GM21576 (cell line): ENCODE data around the gene NUP188.

Source experiments
- ATAC-seq: cut with Tn5 transposase; IDR thresholded peaks from one replicate; pipeline ENCODE4 v1.9.1; 2021; ENCODE audit warnings: mild to moderate bottlenecking, moderate library complexity; ENCODE audit not compliant: unreplicated experiment

Gene NUP188

DNA sequence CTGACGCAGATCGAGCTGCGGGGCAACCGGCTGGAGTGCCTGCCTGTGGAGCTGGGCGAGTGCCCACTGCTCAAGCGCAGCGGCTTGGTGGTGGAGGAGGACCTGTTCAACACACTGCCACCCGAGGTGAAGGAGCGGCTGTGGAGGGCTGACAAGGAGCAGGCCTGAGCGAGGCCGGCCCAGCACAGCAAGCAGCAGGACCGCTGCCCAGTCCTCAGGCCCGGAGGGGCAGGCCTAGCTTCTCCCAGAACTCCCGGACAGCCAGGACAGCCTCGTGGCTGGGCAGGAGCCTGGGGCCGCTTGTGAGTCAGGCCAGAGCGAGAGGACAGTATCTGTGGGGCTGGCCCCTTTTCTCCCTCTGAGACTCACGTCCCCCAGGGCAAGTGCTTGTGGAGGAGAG, 31.3 kb upstream of the NUP188 start:
- no peak for ATAC-seq

DNA sequence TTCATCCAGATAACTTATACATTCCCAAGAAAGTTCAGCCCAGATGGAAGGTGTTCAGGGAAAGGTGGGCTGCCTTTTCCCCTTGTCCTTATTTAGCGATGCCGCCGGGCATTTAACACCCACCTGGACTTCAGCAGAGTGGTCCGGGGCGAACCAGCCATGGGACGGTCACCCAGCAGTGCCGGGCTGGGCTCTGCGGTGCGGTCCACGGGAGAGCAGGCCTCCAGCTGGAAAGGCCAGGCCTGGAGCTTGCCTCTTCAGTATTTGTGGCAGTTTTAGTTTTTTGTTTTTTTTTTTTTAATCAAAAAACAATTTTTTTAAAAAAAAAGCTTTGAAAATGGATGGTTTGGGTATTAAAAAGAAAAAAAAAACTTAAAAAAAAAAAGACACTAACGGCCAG, 30.8 kb upstream of the NUP188 start:
- no peak for ATAC-seq

DNA sequence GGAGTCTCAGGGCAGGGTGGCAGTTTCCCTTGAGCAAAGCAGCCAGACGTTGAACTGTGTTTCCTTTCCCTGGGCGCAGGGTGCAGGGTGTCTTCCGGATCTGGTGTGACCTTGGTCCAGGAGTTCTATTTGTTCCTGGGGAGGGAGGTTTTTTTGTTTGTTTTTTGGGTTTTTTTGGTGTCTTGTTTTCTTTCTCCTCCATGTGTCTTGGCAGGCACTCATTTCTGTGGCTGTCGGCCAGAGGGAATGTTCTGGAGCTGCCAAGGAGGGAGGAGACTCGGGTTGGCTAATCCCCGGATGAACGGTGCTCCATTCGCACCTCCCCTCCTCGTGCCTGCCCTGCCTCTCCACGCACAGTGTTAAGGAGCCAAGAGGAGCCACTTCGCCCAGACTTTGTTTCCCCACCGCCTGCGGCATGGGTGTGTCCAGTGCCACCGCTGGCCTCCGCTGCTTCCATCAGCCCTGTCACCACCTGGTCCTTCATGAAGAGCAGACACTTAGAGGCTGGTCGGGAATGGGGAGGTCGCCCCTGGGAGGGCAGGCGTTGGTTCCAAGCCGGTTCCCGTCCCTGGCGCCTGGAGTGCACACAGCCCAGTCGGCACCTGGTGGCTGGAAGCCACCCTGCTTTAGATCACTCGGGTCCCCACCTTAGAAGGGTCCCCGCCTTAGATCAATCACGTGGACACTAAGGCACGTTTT, 30.2 kb upstream of the NUP188 start:
- no peak for ATAC-seq

DNA sequence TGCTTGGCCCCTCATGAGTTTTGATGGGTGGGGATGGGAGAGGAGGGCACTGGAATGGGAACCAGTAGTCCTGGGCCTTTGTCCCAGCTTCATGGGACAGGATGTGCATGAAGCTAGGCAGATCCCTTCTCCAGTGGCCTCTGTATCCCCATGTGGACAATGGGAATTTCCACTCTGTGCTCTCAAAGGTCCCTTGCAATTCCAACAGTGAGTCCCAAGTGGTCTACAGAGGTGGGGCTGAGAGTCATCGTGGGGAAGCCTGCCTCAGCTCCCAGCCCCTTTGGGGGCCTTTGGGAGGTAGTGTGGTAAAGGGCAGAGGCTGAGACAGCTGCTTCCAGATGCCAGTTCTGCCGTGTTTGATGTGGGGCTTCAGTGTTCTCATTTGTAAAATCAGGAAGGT, 28.6 kb upstream of the NUP188 start:
- no peak for ATAC-seq

DNA sequence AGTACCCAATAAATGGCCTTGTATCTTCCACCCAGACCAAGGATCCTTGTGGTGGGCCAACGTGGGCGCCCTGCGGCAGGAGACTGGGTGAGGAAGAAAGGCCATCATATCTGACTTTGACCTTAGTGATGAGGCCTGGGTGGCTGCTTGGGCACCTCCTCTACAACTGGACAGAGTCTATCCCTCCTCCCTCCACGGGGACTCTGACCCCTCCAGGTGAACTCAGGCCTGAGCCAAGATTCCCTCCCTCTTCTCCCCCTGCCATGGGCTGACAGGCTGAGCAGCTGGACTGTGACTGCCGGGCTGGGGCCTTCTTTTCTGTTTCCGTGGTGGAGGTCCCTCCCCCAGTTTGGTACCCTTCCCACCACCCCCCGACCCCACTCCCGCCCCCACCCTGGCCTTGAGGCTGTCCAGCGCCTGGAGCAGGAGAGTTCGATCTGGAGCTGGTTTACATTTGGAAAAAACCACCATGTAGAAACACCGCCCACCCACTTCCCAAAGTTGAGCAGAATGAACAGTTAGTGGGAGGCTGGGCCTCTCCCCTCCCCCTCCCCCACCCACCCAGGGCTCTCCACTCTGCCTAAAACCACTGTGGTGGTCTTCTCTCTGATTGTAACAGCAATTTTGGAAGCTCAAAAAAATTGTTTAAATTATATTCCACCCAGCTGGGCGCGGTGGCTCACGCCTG, 28.0 kb upstream of the NUP188 start:
- ATAC-seq = no peak

DNA sequence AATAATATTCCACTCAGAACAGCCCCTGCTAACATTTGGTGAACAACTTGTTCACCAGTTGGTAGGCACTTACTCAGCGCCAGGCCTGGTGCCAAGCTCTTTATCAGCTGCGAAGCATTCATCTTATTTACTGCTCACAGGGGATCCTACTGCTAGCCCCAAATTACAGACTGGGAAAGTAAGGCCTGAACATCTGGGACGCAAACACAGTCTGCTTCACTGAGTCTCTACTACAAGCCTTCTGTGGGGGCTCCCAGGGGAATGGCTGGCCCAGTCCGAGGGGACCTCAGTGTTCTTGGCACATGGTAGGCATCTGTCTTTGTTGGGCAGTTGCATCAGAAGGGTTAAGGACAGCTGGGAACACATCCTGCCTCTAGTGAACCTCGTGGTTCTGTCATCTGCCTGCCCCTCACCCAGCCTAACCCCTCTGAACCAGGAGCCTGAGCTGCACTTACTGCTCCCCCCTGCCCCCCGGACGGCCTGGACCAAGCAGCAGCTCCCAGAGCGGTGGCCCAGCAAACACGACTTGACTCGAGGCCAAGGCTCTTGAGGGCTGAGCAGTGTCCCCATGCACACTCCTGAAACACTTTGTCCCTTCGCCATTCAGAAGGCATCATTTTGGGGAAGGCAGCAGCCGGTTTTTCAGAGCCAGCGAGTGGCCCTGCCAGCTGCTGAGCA, 27.0 kb upstream of the NUP188 start, which contains the start of gene PHYHD1:
Gene PHYHD1, plus strand, starts transcription at position 602 of the 678 bp plus-strand sequence. CDS start 1,342 bp downstream, outside the sequence.
- ATAC-seq = no peak

DNA sequence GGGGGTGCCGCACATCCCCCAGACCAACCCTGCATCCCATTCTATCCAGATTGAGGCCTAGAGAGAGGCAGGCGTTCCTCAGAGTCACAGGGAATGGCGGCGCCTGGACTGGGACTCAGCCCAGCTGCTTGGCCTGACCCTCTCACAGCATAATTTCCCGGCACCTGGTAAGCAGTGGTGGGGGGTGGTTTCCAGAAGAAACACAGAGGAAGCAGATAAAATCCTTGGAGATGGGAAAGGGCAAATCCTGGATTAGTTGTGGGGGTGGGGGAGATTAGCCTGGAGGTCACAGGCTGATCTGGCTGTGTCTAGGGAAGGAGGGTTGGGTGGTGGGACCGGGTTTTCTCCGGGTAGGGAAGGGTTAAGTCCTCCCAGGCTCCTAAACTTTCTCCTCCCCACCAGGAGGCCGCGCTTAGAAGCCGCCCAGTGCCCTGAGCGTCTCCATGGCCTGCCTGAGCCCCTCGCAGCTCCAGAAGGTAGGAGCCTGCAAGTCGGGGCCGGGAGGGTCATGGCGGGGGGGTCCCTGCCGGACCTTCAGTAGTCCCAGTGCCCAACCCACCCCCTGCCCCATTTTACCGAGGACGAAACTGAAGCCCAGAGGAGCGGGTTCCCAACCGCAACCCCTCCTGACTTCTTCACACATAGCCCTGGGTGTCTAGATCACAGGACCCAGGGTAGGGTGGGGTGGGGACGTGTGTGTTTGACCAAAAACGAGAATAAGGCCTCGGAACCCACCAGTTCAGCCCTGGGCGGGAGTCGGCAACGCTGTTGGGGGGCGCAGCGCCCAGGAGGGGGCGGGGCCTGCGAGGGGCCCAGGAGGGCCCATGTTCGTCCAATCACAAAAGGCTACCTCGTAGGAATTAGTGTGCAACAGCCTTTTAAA, 25.4 kb upstream of the NUP188 start:
- no peak for ATAC-seq

DNA sequence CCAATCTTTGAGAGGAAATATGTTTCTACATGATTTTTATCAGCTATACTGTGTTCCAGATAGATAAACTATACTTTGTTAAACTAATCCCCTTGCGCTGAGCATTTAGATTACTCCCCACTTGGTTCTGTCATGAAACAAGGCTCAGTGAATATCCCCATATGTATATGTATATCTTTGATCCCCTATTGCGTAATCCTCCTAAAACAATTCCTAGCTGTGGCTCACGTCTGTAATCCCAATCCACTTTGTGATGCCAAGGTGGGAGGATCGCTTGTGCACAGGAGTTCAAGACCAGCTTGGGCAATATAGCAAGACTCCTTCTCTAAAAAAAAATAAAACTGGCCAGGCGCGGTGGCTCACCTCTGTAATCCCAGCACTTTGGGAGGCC, 24.0 kb upstream of the NUP188 start:
- no peak for ATAC-seq

DNA sequence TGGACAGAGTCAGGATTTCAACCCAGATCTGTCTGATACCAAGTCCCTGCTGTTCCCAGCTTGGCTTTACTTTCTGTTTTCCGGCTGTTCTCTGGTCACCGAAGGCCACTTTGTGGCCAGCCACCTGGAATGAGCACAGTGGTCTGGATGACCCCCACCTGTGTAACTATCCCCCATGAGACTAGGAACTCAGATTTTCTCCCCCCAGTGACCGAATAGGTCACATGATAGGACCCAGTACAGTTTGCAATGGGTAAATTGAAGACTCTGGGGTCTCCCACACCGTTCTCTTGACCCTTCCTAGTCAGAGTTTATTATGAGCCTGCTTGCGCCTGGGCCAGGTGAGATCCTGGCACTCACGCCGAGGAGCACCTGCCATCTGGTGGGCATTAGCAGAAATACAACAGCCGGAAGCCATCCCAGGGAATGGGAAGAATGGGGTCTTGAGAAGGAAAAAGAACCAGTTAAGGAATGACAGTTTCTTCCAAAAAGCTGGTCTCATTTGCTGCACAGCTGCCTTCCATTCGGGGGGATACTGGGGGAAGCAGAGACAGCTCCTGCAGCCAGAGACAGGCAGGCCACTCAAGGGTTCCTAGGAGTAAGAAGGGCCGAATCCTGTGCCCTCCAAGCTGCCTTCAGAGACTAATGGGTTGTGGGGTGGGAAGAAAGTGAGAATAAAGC, 19.6 kb upstream of the NUP188 start:
- ATAC-seq = no peak

DNA sequence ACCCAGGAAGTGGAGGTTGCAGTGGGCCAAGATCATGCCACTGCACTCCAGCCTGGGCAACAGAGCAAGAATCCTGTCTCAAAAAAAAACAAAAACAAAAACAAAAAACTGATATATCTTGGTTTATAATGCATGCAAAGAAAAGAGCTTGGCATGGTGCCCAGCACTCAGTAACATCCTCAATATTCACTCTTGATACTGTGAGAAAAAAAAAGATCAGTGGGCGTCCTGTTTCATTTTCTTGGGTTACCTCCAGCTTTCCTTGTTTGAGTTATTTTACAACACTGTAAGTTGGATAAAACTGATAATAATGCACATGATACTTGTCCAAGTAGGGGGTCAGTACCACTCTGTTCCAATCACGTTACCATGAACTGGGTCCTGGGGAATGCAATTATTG, 18.9 kb upstream of the NUP188 start:
- no peak for ATAC-seq

DNA sequence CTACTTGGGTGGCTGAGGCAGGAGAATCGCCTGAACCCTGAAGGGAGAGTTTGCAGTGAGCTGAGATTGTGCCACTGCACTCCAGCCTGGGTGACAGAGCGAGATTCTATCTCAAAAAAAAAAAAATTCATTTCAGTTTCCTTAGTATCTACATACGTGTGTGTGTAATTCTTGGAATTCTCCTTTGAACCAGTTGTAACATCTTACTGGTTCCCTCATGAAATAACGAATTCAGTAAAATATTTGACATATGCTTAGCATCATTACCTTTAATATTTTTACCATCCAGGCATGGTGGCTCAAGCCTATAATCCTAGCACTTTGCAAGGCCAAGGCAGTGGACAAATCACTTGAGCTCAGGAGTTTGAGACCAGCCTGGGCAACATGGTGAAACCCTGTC, 17.9 kb upstream of the NUP188 start:
- ATAC-seq = no peak

DNA sequence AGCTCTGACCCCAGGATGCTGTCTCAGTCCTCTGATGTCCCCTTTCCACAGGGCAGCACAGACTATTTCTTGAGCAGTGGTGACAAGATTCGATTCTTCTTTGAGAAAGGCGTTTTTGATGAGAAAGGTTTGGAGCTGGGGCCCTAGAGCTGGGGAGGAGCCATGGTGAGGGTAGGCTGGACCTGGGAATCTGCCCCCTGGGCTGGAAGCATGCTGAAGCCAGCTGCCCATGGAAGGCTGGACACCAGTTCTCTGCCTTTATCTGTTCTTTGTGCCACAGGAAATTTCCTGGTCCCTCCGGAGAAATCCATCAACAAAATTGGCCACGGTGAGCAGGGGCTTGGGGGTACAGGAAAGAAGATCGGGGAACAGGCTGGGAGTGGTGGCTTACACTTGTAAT, 13.8 kb upstream of the NUP188 start:
- ATAC-seq = no peak

DNA sequence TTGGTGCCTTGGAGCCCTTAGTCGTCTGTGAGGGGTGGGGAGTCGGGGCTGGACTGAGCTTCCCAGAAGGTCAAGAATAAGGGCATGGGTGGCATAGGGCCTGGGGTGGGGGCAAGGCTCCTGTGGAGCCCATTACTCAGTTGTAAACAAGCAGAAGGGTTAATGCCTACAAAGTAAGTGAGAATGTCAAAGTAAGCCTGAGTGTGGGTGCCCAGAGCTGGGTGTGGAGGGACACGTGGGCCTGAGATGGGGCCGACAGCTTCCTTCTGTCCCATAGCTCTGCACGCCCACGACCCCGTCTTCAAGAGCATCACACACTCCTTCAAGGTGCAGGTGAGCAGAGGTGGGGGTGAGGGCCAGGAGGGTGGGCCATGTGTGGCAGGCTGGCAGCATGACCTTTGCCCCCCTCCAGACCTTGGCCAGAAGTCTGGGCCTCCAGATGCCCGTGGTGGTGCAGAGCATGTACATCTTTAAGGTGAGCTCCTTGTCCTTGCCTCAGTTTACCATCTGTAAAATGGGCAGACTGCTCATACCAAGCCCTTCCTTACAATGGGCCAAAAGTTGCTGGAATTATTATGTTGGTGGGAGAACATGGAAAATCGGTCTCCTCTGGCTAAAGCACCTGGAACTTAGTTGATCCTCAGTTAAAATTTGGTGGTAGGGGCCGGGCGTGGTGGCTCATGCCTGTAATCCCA, 11.2 kb upstream of the NUP188 start:
- ATAC-seq = no peak

DNA sequence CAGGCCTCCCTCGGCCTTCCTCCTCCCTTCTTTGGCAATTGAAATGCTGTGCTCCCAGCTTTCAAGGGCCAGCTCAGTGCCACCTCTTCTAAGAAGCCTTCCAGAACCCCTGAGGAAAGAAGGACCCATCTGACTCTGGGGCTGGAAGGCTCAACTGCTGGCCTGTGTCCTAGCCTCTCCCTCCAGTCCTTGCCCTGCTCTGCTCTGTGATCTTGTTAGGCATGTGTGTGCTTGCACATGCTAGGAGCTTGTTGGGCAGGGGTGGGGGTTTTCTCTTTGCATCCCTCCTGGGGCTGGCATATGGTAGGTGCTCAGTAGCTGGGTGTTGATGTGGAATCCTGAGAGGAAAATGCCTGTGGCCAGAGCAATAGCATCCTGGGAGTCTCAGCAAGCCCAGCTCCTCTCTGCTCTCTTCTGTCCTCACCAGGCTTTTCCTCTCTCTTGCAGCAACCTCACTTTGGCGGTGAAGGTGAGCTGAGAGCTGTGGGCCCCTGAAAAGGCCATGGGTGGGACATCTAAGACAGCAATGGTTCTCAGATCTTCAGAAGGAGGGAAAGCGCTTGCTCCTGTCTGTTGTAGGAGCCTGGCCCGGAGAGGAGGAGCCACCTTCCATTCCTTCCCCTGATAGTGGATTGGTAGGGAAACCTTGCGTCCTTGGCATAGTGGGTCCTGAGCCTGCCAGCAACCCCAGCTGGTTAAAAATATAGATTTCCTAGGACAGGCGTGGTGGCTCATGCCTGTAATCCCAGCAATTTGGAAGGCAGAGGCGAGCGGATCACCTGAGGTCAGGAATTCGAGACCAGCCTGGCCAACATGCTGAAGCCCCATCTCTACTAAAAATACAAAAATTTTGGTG, 10.0 kb upstream of the NUP188 start:
- ATAC-seq = no peak

DNA sequence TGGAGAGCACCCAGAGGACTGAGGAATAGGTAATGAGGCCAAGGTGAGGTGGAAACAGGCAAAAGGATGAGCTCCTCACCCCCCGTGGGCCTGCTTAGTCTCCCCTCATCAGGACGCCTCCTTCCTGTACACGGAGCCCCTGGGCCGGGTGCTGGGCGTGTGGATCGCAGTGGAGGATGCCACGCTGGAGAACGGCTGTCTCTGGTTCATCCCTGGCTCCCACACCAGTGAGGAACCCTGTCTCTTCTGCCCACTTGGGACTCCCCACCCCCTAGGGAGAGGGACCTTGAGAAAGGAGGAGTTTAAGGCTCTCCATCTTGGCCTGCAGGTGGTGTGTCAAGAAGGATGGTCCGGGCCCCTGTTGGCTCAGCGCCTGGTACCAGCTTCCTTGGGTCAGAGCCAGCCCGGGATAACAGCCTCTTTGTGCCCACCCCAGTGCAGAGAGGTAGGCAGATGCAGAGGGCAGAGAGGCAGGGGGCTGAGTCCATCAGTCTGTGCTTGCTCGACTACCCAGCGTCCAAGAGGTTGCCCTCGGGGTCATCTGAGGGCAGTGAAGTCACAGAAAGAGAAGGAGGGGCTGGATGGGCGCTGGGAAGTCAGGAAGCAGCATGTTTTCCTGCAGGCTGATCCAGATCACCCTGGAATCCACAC, 7.1 kb upstream of the NUP188 start:
- ATAC-seq = no peak

DNA sequence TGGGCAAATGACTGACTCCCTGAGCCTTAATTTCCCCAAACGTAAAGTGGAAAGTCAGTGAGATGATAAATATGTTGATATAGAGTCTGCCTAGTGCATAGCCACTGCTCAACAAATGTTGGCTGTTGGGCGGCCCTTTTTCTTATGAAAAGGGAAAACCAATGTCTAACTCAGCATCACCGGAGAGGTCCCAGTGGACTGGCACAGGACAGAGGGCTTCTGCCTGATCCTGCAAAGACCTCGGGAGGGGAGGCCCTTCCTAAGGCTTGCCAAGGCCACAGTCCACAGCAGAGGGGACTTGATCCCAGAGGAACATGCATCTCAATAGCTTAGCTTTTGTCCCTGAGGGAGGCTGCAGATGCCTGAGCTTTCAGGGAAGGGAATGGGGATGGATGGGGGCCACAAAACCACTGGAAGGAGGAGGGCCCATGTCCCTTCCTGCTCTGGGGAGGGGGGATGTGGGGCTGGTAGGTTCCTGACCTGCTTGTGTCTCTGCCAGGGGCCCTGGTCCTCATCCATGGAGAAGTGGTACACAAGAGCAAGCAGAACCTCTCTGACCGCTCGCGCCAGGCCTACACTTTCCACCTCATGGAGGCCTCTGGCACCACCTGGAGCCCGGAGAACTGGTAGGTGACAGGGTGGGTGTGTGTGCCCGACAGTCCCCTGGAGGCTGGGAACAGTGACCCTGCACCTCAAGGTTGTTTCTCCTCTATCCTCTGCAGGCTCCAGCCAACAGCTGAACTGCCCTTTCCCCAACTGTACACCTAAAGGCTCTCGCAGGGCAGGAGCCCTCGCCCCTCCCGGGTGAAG, 6.3 kb upstream of the NUP188 start:
- ATAC-seq = no peak

DNA sequence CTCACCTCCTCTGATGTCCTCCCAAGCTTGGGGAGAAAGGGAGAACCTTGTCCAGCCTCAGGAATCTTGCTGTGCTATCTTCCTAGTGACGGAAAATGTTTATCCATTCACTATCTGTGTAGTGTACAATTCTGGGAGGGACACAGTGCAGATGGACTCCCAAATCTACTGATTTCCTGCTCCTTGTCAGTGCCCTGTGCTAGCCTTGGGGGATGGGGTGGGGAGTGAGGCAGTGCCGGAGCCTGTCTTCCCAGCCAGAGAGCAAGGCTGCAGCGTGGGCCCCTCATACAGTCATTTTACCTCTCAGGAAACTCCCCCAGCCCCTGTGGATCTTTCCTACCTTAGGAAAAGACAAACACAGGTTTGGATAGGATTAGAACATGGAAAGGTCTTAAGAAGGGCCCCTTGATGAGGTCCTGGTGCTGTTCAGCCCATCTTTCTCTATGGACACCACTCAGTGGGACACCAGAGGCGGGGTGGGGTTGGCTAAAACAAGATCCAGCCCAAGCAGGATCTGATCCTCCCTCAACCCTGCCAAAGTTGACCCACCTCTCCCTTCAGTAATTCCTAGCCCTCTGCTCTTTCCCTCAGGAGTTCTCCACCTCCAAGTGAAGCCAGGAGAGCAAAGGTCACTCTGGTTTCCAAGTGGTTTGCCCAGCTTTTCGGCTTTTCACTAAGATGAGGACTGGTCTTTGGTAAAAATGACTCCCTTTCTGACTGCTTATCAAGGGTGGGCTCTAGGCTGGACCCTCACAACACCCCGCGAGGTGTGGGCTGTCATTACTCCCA, 3.5 kb upstream of the NUP188 start:
- ATAC-seq = no peak
